Mucosa of rectum (tissue), 2 donors: ENCODE results near the gene BTN1A1.
"Not testable (repeated sequence)": the region's sequence is repeated elsewhere in the genome, so short reads cannot be mapped to it uniquely, and the experiment has no call there.

ENCODE experiments used
- H3K27ac ChIP-seq, 2 donors: one replicate each; pipeline ENCODE4 v1.7.0; 2013; ENCODE audit warnings: inconsistent platforms in 2 of 2, low read depth in 2 of 2, low read length in 2 of 2
- H3K27me3 ChIP-seq, 2 donors: one replicate each; pipeline ENCODE4 v1.7.0; 2013; ENCODE audit warnings: low read length in 2 of 2; ENCODE audit not compliant: control insufficient read depth in 2 of 2, insufficient read depth in 2 of 2
- H3K36me3 ChIP-seq, 2 donors: one replicate each; pipeline ENCODE4 v1.7.0; 2013; ENCODE audit warnings: low read length in 2 of 2; ENCODE audit not compliant: control insufficient read depth in 2 of 2, insufficient read depth in 2 of 2
- H3K4me1 ChIP-seq, 2 donors: one replicate each; pipeline ENCODE4 v1.7.0; 2013; ENCODE audit warnings: low read length in 2 of 2, mild to moderate bottlenecking in 1 of 2; ENCODE audit not compliant: control insufficient read depth in 2 of 2, insufficient read depth in 2 of 2
- H3K4me3 ChIP-seq, 2 donors: one replicate each; pipeline ENCODE4 v1.7.0; 2013; ENCODE audit warnings: low read length in 2 of 2
- H3K9ac ChIP-seq, 2 donors: one replicate each; pipeline ENCODE4 v1.7.0; 2013; ENCODE audit warnings: low read length in 2 of 2, low read depth in 1 of 2, mild to moderate bottlenecking in 1 of 2
- H3K9me3 ChIP-seq, 2 donors: one replicate each; pipeline ENCODE4 v1.7.0; 2013; ENCODE audit warnings: low read length in 2 of 2; ENCODE audit not compliant: control insufficient read depth in 2 of 2
- donor health status: healthy.
- donor health status: Normal muscosa, but diverticular disease.

The BTN1A1 gene

GRCh38 chr6:26507658-26508057 is 7.6 kb downstream of the BTN1A1 start:
- Histone ChIP-seq H3K9ac (no peak overlapping the region), H3K36me3 (no peaks in the 10 kb centered on the region), H3K4me1 (no peaks in the 10 kb centered on the region), H3K27me3 (peaks cover 0 to 2% of the 10 kb centered on the region in 2 donors), H3K27ac (no peak overlapping the region), H3K9me3 (no peaks in the 10 kb centered on the region), H3K4me3 (no peak overlapping the region)

- not testable (repeated sequence) for H3K4me1 ChIP-seq, H3K36me3 ChIP-seq, H3K27me3 ChIP-seq, H3K4me3 ChIP-seq, H3K9ac ChIP-seq, H3K27ac ChIP-seq, H3K9me3 ChIP-seq
These were observed 10.9 kb downstream of the BTN1A1 start for GRCh38 chr6:26511033-26511432.

GRCh38 chr6:26514984-26515383 is 14.9 kb downstream of the BTN1A1 start:
- Histone ChIP-seq H3K9me3 (no peaks in the 10 kb centered on the region), H3K4me3 (no peak overlapping the region), H3K4me1 (no peaks in the 10 kb centered on the region), H3K27ac (no peak overlapping the region), H3K9ac (no peak overlapping the region), H3K27me3 (no peaks in the 10 kb centered on the region), H3K36me3 (no peaks in the 10 kb centered on the region)

GRCh38 chr6:26516481-26517427 is 16.7 kb downstream of the BTN1A1 start:
- Histone ChIP-seq H3K4me3 (no peak overlapping the region), H3K9ac (no peak overlapping the region), H3K36me3 (no peaks in the 10 kb centered on the region), H3K27me3 (no peaks in the 10 kb centered on the region), H3K9me3 (no peaks in the 10 kb centered on the region), H3K4me1 (peaks cover 0 to 3% of the 10 kb centered on the region in 2 donors), H3K27ac (no peak overlapping the region)

- no peak overlapping the region for H3K4me3 ChIP-seq
- no peaks in the 10 kb centered on the region for H3K27me3 ChIP-seq
- no peak overlapping the region for H3K27ac ChIP-seq
- peaks cover 0 to 3% of the 10 kb centered on the region in 2 donors for H3K4me1 ChIP-seq
- H3K36me3 ChIP-seq, result no peaks in the 10 kb centered on the region
- no peak overlapping the region for H3K9ac ChIP-seq
- H3K9me3 ChIP-seq, result no peaks in the 10 kb centered on the region
These were observed 19.3 kb downstream of the BTN1A1 start for GRCh38 chr6:26519359-26519758.

- H3K36me3 ChIP-seq, result no peaks in the 10 kb centered on the region
- peaks cover 0 to 3% of the 10 kb centered on the region in 2 donors for H3K4me1 ChIP-seq
- no peaks in the 10 kb centered on the region for H3K27me3 ChIP-seq
- peak overlapping the region in 1 of 2 donors; percentile 65 for H3K9ac ChIP-seq
- no peaks in the 10 kb centered on the region for H3K9me3 ChIP-seq
- H3K4me3 ChIP-seq, result peak overlapping the region; percentile 59 to 74
- peak overlapping the region; percentile 82 to 90 for H3K27ac ChIP-seq
These were observed 20.2 kb downstream of the BTN1A1 start for GRCh38 chr6:26520237-26520849.

- H3K27ac ChIP-seq, result peak overlapping the region; percentile 90 to 96
- peak overlapping the region; percentile 63 to 92 for H3K9ac ChIP-seq
- H3K36me3 ChIP-seq, result no peaks in the 10 kb centered on the region
- H3K4me3 ChIP-seq, result peak overlapping the region; percentile 72 to 83
- peaks cover 0 to 3% of the 10 kb centered on the region in 2 donors for H3K4me1 ChIP-seq
- no peaks in the 10 kb centered on the region for H3K27me3 ChIP-seq
- H3K9me3 ChIP-seq, result no peaks in the 10 kb centered on the region
These were observed 20.9 kb downstream of the BTN1A1 start for GRCh38 chr6:26520850-26521599.

GRCh38 chr6:26521600-26522391 is 21.7 kb downstream of the BTN1A1 start:
- no peaks in the 10 kb centered on the region for H3K9me3 ChIP-seq
- peak overlapping the region; percentile 63 to 92 for H3K9ac ChIP-seq

GRCh38 chr6:26522486-26523228 is 22.6 kb downstream of the BTN1A1 start:
- Histone ChIP-seq H3K9ac (peak overlapping the region in 1 of 2 donors; percentile 92), H3K27ac (peak overlapping the region in 1 of 2 donors; percentile 96), H3K4me3 (peak overlapping the region; percentile 72 to 83)
- H3K27me3 ChIP-seq, H3K9me3 ChIP-seq, H3K36me3 ChIP-seq, H3K4me1 ChIP-seq: not testable (repeated sequence)

More at GRCh38 chr6:26521600-26522391, 21.7 kb downstream of the BTN1A1 start:
- Histone ChIP-seq H3K4me3 (peak overlapping the region; percentile 72 to 83), H3K27me3 (no peaks in the 10 kb centered on the region), H3K27ac (peak overlapping the region; percentile 90 to 96), H3K4me1 (peaks cover 0 to 3% of the 10 kb centered on the region in 2 donors), H3K36me3 (no peaks in the 10 kb centered on the region)
